Cardiac muscle cell (in vitro differentiated cells and primary cell): ENCODE data around the gene PRKD1. TPM values are rescaled to one million over a fixed set of nuclear protein-coding genes. Genes with fewer than 3 reads are reported as not detected.
"Not testable (repeated sequence)": the region's sequence is repeated elsewhere in the genome, so short reads cannot be mapped to it uniquely, and the experiment has no call there.

ENCODE experiments used
- DNase-seq, 2 donors: peaks; one replicate each; pipeline versions ENCODE4 v3.0.0 to v3.0.0-alpha.2; 2010 to 2017; ENCODE audit warnings: low read depth in 1 of 2, low spot score in 1 of 2
- H3K27ac ChIP-seq: fragments of 200-600 bp; sonication (generic); 2 replicates; pipeline ENCODE4 v1.5.1; 2016
- H3K27me3 ChIP-seq: fragments of 200-600 bp; sonication (generic); 2 replicates; pipeline ENCODE4 v1.6.0; 2016; ENCODE audit warnings: control low read depth
- H3K36me3 ChIP-seq: fragments of 200-600 bp; sonication (generic); 2 replicates; pipeline ENCODE4 v1.5.1; 2016; ENCODE audit warnings: control low read depth
- H3K4me1 ChIP-seq: fragments of 200-600 bp; sonication (generic); 2 replicates; pipeline ENCODE4 v1.8.1; 2017; ENCODE audit warnings: low read depth, mild to moderate bottlenecking, mixed run types
- H3K4me3 ChIP-seq: fragments of 200-600 bp; sonication (generic); 2 replicates; pipeline ENCODE4 v1.5.1; 2016; ENCODE audit warnings: mild to moderate bottlenecking
- H3K9me3 ChIP-seq: fragments of 200-600 bp; sonication (generic); 2 replicates; pipeline ENCODE4 v1.5.1; 2017; ENCODE audit warnings: low read depth, mild to moderate bottlenecking, control low read depth
- polyA plus RNA-seq: library from polyadenylated mRNA; unstranded; fragments of >200 nt; fragmentation: Nextera tagmentation; extraction: Ambion mirVana; gene quantifications from 2 replicates; pipeline ENCODE4 v1.2.1, GENCODE V29; 2016
- total RNA-seq: library from RNA; depleted of rRNA; stranded (reverse); fragments of >200 nt; gene quantifications from 2 replicates; pipeline ENCODE4 v1.2.3, GENCODE V29; 2016
- TF ChIP-seq, protein P1 (sequence below): IDR thresholded peaks from 2 replicates; pipeline ENCODE4 v1.5.1; 2012; ENCODE audit warnings: low read depth, mild to moderate bottlenecking, low read length

Gene PRKD1
- total and polyA plus RNA-seq, 2 experiments from 2014 or later = 15.2 to 15.7 TPM

- TF ChIP-seq, protein P1, sequence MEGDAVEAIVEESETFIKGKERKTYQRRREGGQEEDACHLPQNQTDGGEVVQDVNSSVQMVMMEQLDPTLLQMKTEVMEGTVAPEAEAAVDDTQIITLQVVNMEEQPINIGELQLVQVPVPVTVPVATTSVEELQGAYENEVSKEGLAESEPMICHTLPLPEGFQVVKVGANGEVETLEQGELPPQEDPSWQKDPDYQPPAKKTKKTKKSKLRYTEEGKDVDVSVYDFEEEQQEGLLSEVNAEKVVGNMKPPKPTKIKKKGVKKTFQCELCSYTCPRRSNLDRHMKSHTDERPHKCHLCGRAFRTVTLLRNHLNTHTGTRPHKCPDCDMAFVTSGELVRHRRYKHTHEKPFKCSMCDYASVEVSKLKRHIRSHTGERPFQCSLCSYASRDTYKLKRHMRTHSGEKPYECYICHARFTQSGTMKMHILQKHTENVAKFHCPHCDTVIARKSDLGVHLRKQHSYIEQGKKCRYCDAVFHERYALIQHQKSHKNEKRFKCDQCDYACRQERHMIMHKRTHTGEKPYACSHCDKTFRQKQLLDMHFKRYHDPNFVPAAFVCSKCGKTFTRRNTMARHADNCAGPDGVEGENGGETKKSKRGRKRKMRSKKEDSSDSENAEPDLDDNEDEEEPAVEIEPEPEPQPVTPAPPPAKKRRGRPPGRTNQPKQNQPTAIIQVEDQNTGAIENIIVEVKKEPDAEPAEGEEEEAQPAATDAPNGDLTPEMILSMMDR = no peak
- DNase-seq = no peak
These were observed 65.7 kb downstream of the PRKD1 start for GRCh38 chr14:29861996-29862395.

DNA sequence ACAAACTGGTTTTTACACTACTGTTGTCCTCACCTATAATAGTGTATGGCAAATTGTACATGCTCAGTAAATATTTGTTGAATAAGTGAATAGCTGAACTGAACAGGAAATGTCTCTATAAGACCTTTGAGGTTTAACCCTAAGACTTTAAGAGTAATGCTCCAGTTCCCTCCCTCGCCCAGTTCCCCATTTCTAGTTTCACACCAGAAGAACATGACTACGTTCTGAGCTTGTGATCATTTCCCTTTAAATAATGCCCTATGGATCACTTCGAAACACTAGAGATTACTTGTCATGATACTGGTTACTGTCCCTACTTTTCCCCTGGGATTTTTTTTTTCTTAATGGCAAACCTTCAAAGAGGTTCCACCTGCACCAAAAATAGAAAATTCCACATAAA is 69.3 kb downstream of the PRKD1 start:
- DNase-seq = no peak
- H3K27me3 ChIP-seq = no peaks in the 10 kb centered on the region
- no peak overlapping the region for H3K4me3 ChIP-seq
- H3K27ac ChIP-seq = no peak overlapping the region
- TF ChIP-seq, protein P1 = no peak
- H3K4me1 ChIP-seq = peaks cover 6% of the 10 kb centered on the region
- H3K36me3 ChIP-seq = no peaks in the 10 kb centered on the region
- H3K9me3 ChIP-seq = no peaks in the 10 kb centered on the region

More at GRCh38 chr14:29861996-29862395, 65.7 kb downstream of the PRKD1 start:
- no peaks in the 10 kb centered on the region for H3K27me3 ChIP-seq
- H3K4me3 ChIP-seq = no peak overlapping the region
- H3K9me3 ChIP-seq = no peaks in the 10 kb centered on the region
- H3K4me1 ChIP-seq = peaks cover 9% of the 10 kb centered on the region
- no peak overlapping the region for H3K27ac ChIP-seq
- no peaks in the 10 kb centered on the region for H3K36me3 ChIP-seq

DNA sequence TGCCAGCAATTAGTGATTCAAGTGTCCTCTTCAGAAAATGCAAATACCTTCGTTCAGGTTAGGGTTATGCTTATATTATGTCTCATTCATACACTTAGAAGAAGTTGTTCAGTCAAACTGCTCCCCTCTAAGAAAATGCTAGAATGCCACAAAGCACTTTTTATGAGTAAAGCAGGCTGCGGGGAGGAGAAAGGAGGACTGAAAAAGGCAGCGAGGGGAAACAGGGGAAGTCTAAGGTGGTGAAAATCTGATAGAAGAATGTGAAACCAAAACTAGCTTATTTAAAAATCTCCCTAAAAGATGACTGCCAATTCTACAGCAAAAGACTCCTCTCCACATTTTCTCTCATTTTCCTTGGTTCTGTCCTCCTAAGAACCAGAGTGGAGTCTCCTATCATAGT is 70.1 kb downstream of the PRKD1 start:
- no peak for DNase-seq
- no peak overlapping the region for H3K4me3 ChIP-seq
- no peaks in the 10 kb centered on the region for H3K9me3 ChIP-seq
- TF ChIP-seq, protein P1 = no peak
- peaks cover 6% of the 10 kb centered on the region for H3K4me1 ChIP-seq
- no peak overlapping the region for H3K27ac ChIP-seq
- no peaks in the 10 kb centered on the region for H3K36me3 ChIP-seq
- H3K27me3 ChIP-seq = no peaks in the 10 kb centered on the region

- TF ChIP-seq, protein P1 = no peak
- Histone ChIP-seq H3K27me3 (no peaks in the 10 kb centered on the region), H3K4me3 (no peak overlapping the region), H3K27ac (no peak overlapping the region), H3K9me3 (no peaks in the 10 kb centered on the region), H3K4me1 (peaks cover 6% of the 10 kb centered on the region), H3K36me3 (no peaks in the 10 kb centered on the region)
- DNase-seq = no peak
These were observed 71.1 kb downstream of the PRKD1 start for GRCh38 chr14:29856516-29856915.

- not testable (repeated sequence) for DNase-seq, H3K9me3 ChIP-seq, H3K4me1 ChIP-seq, H3K27ac ChIP-seq, H3K36me3 ChIP-seq, H3K27me3 ChIP-seq, H3K4me3 ChIP-seq
These were observed 74.0 kb downstream of the PRKD1 start for GRCh38 chr14:29853691-29854090.

DNA sequence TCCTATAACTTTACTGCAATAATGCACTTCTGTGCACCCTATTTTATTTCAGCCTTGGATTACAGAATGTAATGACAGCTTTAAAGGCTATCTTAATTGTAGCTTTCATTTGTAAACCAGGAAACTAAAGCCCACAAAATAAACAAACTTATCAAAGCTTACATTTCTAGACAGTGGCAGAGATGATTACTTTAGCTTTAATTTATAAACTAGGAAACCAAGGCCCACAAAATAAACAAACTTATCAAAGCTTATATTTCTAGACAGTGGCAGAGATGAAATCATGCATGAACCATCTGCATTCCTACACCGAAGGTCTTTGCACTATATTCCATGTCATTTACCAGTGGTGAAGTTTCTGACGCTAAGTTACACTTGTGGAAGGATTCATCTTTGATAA is 74.4 kb downstream of the PRKD1 start:
- H3K4me1 ChIP-seq = no peaks in the 10 kb centered on the region
- no peak overlapping the region for H3K27ac ChIP-seq
- no peaks in the 10 kb centered on the region for H3K36me3 ChIP-seq
- TF ChIP-seq, protein P1 = no peak
- H3K27me3 ChIP-seq = no peaks in the 10 kb centered on the region
- DNase-seq = no peak
- no peak overlapping the region for H3K4me3 ChIP-seq
- no peaks in the 10 kb centered on the region for H3K9me3 ChIP-seq
